Right lobe of liver (tissue), 6 donors: ENCODE measurements around the gene B3GNT5. TPM values are rescaled to one million over a fixed set of nuclear protein-coding genes. Genes with fewer than 3 reads are reported as not detected.
A peak's percentile ranks its signal among the peaks of the same experiment; 100 is the strongest.

Experiments used
- ATAC-seq, 4 donors: fragments of 200-7000 bp; cut with Tn5 transposase; one replicate each; pipeline ENCODE4 v1.9.1; 2020; ENCODE audit warnings: mild to moderate bottlenecking in 4 of 4, moderate library complexity in 4 of 4
- DNase-seq, 3 donors: peaks; one replicate each; pipeline ENCODE4 v3.0.0-alpha.2; 2020
- H3K27ac ChIP-seq, 3 donors: fragments of 200-600 bp; one replicate each; pipeline ENCODE4 v1.8.0; 2022
- H3K27me3 ChIP-seq, 2 donors: fragments of 200-600 bp; one replicate each; pipeline ENCODE4 v1.8.0; 2022
- H3K36me3 ChIP-seq, 4 donors: fragments of 200-600 bp; sonication (generic) in 1 of 4; one replicate each; pipeline versions ENCODE4 v1.5.1 to v1.8.0; 2017 to 2022; ENCODE audit warnings: control low read depth in 1 of 4
- H3K4me1 ChIP-seq, 4 donors: fragments of 200-600 bp; sonication (generic) in 1 of 4; one replicate each; pipeline versions ENCODE4 v1.5.1 to v1.8.0; 2017 to 2022; ENCODE audit warnings: control low read depth in 1 of 4
- H3K4me3 ChIP-seq, 3 donors: fragments of 200-600 bp; one replicate each; pipeline ENCODE4 v1.8.0; 2022
- H3K9me3 ChIP-seq, 4 donors: fragments of 200-600 bp; sonication (generic) in 1 of 4; one replicate each; pipeline versions ENCODE4 v1.5.1 to v1.8.0; 2017 to 2022; ENCODE audit warnings: control low read depth in 1 of 4
- POLR2A ChIP-seq: fragments of 450-650 bp; IDR thresholded peaks from one replicate; pipeline ENCODE4 v1.6.1; 2017; ENCODE audit warnings: antibody characterized with exemption, mild to moderate bottlenecking
- WGBS: methylation state at CpG from one replicate; pipeline ENCODE4 v1.1.6; 2018; ENCODE audit warnings: low coverage, low lambda C conversion rate; ENCODE audit not compliant: insufficient coverage; ENCODE audit errors: missing lambda C conversion rate; 5-methylcytosine and 5-hydroxymethylcytosine counted together
- intact Hi-C, 2 donors: fragments of 100-400 bp; cut with DNase I; formaldehyde crosslinking; loops; one replicate each; pipeline versions ENCODE4 v1.11.2 to v1.14.1; 2022
- total RNA-seq, 6 experiments: library from RNA; depleted of rRNA in 2 of 6; stranded (reverse); fragments of >200 nt in 2 of 6; fragmentation: NEBNext Ultra II Directional in 3 of 6; extraction: Animal tissue kit (Norgen Biotek cat#: 25700) in 3 of 6; gene quantifications; one replicate each; pipeline versions ENCODE4 v1.1.0 to v1.2.4, GENCODE V29; 2016 to 2023
- TF ChIP-seq, protein P1 (sequence below), 4 donors: fragments of 200-600 bp in 3 of 4; fragments of 450-650 bp in 1 of 4; IDR thresholded peaks; one replicate each; pipeline versions ENCODE4 v1.5.1 to v1.8.0; 2016 to 2022; ENCODE audit warnings: antibody characterized with exemption in 4 of 4, mild to moderate bottlenecking in 2 of 4
- donor health status: DM: no; HTN: yes; CAD: no.
- donor health status: DM: no; HTN: no; CAD: no.
- donor health status: DM: no; HTN: no; CAD: no.
- donor health status: DM: no; HTN: yes; CAD: no.
- donor health status: DM: no; HTN: yes; CAD: no.

Gene B3GNT5
- total RNA-seq, 6 experiments from 2014 or later = 0.27 to 12.5 (median 5.5) TPM

DNA sequence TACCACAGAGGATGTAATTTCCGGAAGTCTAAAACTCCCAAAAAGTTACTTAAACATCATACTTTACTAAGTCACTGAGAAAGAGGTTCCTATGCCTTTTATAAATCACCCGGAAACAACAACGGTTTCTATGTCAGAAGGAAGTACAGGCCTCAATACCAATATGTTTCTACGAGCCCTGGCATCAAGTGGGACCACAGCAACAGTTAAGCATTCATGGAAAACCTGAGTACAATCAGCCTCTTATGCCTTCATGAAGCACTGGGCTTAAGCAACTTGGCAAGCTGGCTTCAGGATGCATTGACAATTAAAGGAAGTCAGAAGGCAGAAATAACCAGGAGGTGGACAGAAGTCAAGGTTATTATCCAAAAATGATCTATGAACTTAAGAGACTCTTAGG is 19.1 kb upstream of the B3GNT5 start:
- Histone ChIP-seq H3K36me3 (no peaks in the 10 kb centered on the region), H3K9me3 (no peaks in the 10 kb centered on the region), H3K27me3 (no peaks in the 10 kb centered on the region), H3K4me1 (no peaks in the 10 kb centered on the region), H3K4me3 (no peak overlapping the region), H3K27ac (no peak overlapping the region)
- TF ChIP-seq, protein P1, sequence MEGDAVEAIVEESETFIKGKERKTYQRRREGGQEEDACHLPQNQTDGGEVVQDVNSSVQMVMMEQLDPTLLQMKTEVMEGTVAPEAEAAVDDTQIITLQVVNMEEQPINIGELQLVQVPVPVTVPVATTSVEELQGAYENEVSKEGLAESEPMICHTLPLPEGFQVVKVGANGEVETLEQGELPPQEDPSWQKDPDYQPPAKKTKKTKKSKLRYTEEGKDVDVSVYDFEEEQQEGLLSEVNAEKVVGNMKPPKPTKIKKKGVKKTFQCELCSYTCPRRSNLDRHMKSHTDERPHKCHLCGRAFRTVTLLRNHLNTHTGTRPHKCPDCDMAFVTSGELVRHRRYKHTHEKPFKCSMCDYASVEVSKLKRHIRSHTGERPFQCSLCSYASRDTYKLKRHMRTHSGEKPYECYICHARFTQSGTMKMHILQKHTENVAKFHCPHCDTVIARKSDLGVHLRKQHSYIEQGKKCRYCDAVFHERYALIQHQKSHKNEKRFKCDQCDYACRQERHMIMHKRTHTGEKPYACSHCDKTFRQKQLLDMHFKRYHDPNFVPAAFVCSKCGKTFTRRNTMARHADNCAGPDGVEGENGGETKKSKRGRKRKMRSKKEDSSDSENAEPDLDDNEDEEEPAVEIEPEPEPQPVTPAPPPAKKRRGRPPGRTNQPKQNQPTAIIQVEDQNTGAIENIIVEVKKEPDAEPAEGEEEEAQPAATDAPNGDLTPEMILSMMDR (IDR thresholded peaks at IDR 0.05) = no peak
- no peak for TF ChIP-seq POLR2A
- DNase-seq (no peak), ATAC-seq (no peak)
- WGBS = 51% methylated on average over 4 of the region's 4 CpGs
- intact Hi-C loops = no loop called here

DNA sequence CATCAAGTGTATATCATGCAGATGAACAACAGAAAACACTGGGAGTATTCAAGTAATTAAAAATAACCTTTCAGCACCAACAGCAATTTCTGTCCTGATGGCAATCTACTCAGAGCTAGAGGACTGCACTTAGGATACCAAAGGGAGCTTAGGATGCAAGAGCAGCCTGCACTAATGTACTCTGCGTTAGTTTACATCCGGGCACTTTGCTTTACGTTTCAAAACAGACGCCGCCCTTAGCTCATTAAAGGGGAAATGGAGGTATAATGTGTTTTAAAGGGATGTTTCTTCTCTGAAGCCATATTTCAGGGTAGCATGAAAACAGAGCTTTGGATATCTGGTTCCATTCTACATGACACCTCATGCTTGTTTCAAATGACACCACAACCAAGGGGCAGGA is 14.0 kb upstream of the B3GNT5 start:
- intact Hi-C loops = no loop called here
- TF ChIP-seq POLR2A = no peak
- TF ChIP-seq, protein P1 (IDR thresholded peaks at IDR 0.05) = no peak

DNA sequence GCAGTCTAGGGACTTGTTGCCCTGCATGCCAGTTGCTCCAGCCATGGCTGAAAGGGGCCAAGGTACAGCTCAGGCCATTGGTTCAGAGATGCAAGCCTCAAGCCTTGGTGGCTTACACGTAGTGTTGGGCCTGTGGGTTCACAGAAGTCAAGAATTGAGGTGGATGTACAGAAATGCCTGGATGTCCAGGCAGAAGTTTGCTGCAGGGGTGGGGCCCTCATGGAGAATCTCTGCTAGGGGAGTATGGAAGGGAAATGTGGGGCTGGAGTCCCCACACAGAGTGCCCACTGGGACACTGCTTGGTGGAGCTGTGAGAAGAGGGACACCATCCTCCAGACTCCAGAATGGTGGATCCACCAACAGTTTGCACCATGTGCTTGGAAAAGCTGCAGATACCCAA is 10.6 kb upstream of the B3GNT5 start:
- TF ChIP-seq, protein P1 (IDR thresholded peaks at IDR 0.05) = no peak
- TF ChIP-seq POLR2A = no peak
- Histone ChIP-seq H3K9me3 (peaks cover 0 to 8% (median 0%) of the 10 kb centered on the region in 4 donors), H3K27ac (no peak overlapping the region), H3K4me1 (peaks cover 0 to 18% (median 11%) of the 10 kb centered on the region in 4 donors), H3K27me3 (no peaks in the 10 kb centered on the region), H3K4me3 (no peak overlapping the region), H3K36me3 (no peaks in the 10 kb centered on the region)
- WGBS = no CpG with 5 or more reads among the region's 1 CpG
- ATAC-seq (no peak), DNase-seq (no peak)
- intact Hi-C loops = no loop called here

More for the DNA sequence above, 14.0 kb upstream of the B3GNT5 start:
- Histone ChIP-seq H3K4me3 (no peak overlapping the region), H3K27me3 (no peaks in the 10 kb centered on the region), H3K9me3 (peaks cover 0 to 8% (median 0%) of the 10 kb centered on the region in 4 donors), H3K36me3 (no peaks in the 10 kb centered on the region), H3K4me1 (peaks cover 0 to 2% (median under 1%) of the 10 kb centered on the region in 4 donors), H3K27ac (no peak overlapping the region)
- DNase-seq (no peak), ATAC-seq (no peak)
- no CpG with 5 or more reads among the region's 5 CpGs for WGBS

DNA sequence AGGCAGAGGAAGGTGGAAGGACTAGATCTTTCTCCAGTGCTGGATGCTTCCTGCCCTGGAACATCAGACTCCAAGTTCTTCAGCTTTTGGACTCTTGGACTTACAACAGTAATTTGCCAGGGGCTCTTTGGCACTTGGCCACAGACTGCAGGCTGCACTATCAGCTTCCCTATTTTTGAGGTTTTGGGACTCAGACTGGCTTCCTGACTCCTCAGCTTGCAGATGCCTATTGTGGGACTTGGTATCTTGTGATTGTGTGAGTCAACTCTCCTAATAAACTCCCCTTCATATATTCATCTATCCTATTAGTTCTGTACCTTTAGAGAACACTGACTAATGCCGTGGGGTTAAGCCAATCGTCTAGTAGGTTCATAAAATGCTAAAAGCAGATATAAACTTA is 8.8 kb upstream of the B3GNT5 start:
- WGBS = 44% methylated on average over 2 of the region's 2 CpGs
- peak in 2 of 3 donors; percentile 63 to 68 for DNase-seq
- no peaks in the 10 kb centered on the region for H3K27me3 ChIP-seq
- no peak overlapping the region for H3K4me3 ChIP-seq
- H3K9me3 ChIP-seq = peaks cover 0 to 8% (median 0%) of the 10 kb centered on the region in 4 donors
- H3K4me1 ChIP-seq = peaks cover 0 to 18% (median 11%) of the 10 kb centered on the region in 4 donors
- TF ChIP-seq, protein P1 (IDR thresholded peaks at IDR 0.05) = no peak
- no peak for TF ChIP-seq POLR2A
- no peaks in the 10 kb centered on the region for H3K36me3 ChIP-seq
- H3K27ac ChIP-seq = peak overlapping the region in 1 of 3 donors; percentile 35
- ATAC-seq = peak in 3 of 4 donors; percentile 38 to 54 (median 41)
- intact Hi-C loops = no loop called here
